Adrenal gland (tissue), 12 donors: ENCODE measurements around the gene EEF1AKMT1. TPM values are rescaled to one million over a fixed set of nuclear protein-coding genes. Genes with fewer than 3 reads are reported as not detected.

Experiments used
- DNase-seq, 7 donors: peaks; one replicate each; pipeline ENCODE4 v3.0.0-alpha.2; 2019 to 2020
- H3K27ac ChIP-seq, 5 donors: fragments of 200-600 bp; sonication (generic) in 4 of 5; 1 replicate in 3 of 5; 2 replicates in 2 of 5; pipeline versions ENCODE4 v1.5.1 to v1.8.0; 2016 to 2020; ENCODE audit warnings: mild to moderate bottlenecking in 1 of 5
- H3K27me3 ChIP-seq: fragments of 200-600 bp; 2 replicates; pipeline ENCODE4 v1.8.0; 2021
- H3K36me3 ChIP-seq, 2 donors: fragments of 200-600 bp; replicated peaks in 1 of 2; 1 replicate in 1 of 2; 2 replicates in 1 of 2; pipeline versions ENCODE4 v1.5.1 to v1.8.0; 2018 to 2022
- H3K4me1 ChIP-seq, 2 donors: fragments of 200-600 bp; replicated peaks in 1 of 2; 1 replicate in 1 of 2; 2 replicates in 1 of 2; pipeline versions ENCODE4 v1.5.1 to v1.8.0; 2018 to 2021
- H3K4me3 ChIP-seq, 4 donors: fragments of 200-600 bp; sonication (generic) in 3 of 4; one replicate each; pipeline ENCODE4 v1.5.1; 2016 to 2018
- H3K9me3 ChIP-seq, 3 donors: fragments of 200-600 bp; sonication (generic) in 1 of 3; replicated peaks in 1 of 3; 1 replicate in 2 of 3; 2 replicates in 1 of 3; pipeline versions ENCODE4 v1.5.1 to v1.8.0; 2016 to 2021
- CTCF ChIP-seq, 6 experiments: fragments of 450-650 bp in 4 of 6; fragments of 200-600 bp in 2 of 6; sonication (generic) in 1 of 6; IDR thresholded peaks; 1 replicate in 5 of 6; 2 replicates in 1 of 6; pipeline versions ENCODE4 v1.5.1 to v1.8.0; 2016 to 2021; ENCODE audit warnings: antibody characterized with exemption in 6 of 6, mild to moderate bottlenecking in 2 of 6, moderate library complexity in 1 of 6
- POLR2A ChIP-seq, 2 donors: fragments of 450-650 bp; IDR thresholded peaks; one replicate each; pipeline ENCODE4 v1.6.1; 2017; ENCODE audit warnings: antibody characterized with exemption in 2 of 2, mild to moderate bottlenecking in 2 of 2, moderate library complexity in 1 of 2
- WGBS, 4 donors: extraction: QIAGEN DNeasy Blood & Tissue Kit in 2 of 4; methylation state at CpG; one replicate each; pipeline versions ENCODE4 v1.1.5 to v1.1.7; 2013 to 2017; 5-methylcytosine and 5-hydroxymethylcytosine counted together
- intact Hi-C, 2 donors: fragments of 100-400 bp; cut with DNase I; formaldehyde crosslinking; loops; one replicate each; pipeline versions ENCODE4 v1.14.1 to v1.15.0; 2022 to 2023
- polyA plus RNA-seq, 3 donors: library from polyadenylated mRNA; stranded (reverse); fragments of 200-250 nt in 2 of 3; fragments of 350-450 nt in 1 of 3; fragmentation: Illumina TruSeq in 1 of 3; extraction: RNeasy Lipid Tissue Mini Kit (QIAGEN cat#74804) in 1 of 3; gene quantifications; one replicate each; pipeline ENCODE4 v1.2.3, GENCODE V29; 2013 to 2014
- total RNA-seq, 9 donors: library from RNA; depleted of rRNA in 4 of 9; stranded (reverse); fragments of >200 nt in 4 of 9; fragments of 120-200 nt in 1 of 9; fragmentation: NEBNext Ultra II Directional in 1 of 9; extraction: Animal tissue kit (Norgen Biotek cat#: 25700) in 1 of 9; gene quantifications; one replicate each; pipeline versions ENCODE4 v1.1.0 to v1.2.4, GENCODE V29; 2013 to 2023
- donor health status: healthy with polysubstance abuse.
- donor health status: Bipolar disorder and iron deficiency.
- donor health status: DM: yes; HTN: yes; CAD: no.
- donor health status: DM: no; HTN: no; CAD: no.
- donor health status: DM: no; HTN: no; CAD: no.
- donor health status: DM: yes; HTN: yes; CAD: no.

Gene EEF1AKMT1
- total and polyA plus RNA-seq, 12 donors = 6.8 to 20.0 (median 13.8) TPM

GRCh38 chr13:20779405-20779804 lies 5.6 kb upstream of the EEF1AKMT1 start:
- Histone ChIP-seq H3K27ac (no peak overlapping the region), H3K4me1 (no peaks in the 10 kb centered on the region), H3K27me3 (no peaks in the 10 kb centered on the region), H3K9me3 (no peaks in the 10 kb centered on the region), H3K4me3 (no peak overlapping the region), H3K36me3 (peaks cover 0 to 4% of the 10 kb centered on the region in 2 donors)
- DNase-seq = no peak
- intact Hi-C loops = no loop called here
- no peak for TF ChIP-seq CTCF (IDR thresholded peaks at IDR 0.05)
- TF ChIP-seq POLR2A (IDR thresholded peaks at IDR 0.05) = no peak
- WGBS, 4 donors = 92 to 97% (median 94%) methylated on average over 7 of the region's 7 CpGs

GRCh38 chr13:20778311-20778710 lies 4.5 kb upstream of the EEF1AKMT1 start:
- Histone ChIP-seq H3K27ac (no peak overlapping the region), H3K27me3 (no peaks in the 10 kb centered on the region), H3K4me1 (no peaks in the 10 kb centered on the region), H3K4me3 (no peak overlapping the region), H3K36me3 (no peaks in the 10 kb centered on the region), H3K9me3 (no peaks in the 10 kb centered on the region)
- 89 to 98% (median 94%) methylated on average over 1 of the region's 1 CpG for WGBS, 4 donors
- intact Hi-C loops = no loop called here
- no peak for DNase-seq
- no peak for TF ChIP-seq POLR2A (IDR thresholded peaks at IDR 0.05)
- no peak for TF ChIP-seq CTCF (IDR thresholded peaks at IDR 0.05)

DNA sequence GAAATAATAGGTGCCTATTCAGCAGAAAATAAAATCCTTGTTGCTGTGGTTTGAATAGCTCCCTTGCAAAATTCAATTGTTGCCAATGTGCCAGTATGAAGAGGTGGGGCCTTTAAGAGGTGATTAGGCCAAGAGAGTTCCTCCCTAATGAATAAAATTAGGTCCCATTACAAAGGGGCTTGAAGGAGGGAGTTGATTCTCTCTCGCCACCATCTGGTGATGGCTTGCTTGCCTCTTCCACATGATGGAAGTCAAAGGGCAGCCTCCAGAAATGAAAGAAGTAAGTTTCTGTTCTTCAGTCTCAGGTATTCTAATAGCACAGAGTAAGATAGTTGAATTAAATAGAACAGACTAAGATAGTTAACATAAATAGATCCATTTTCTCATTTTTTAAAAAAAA lies 3.0 kb upstream of the EEF1AKMT1 start:
- no peak overlapping the region for H3K27ac ChIP-seq
- H3K4me3 ChIP-seq = no peak overlapping the region
- no peak for TF ChIP-seq POLR2A (IDR thresholded peaks at IDR 0.05)
- TF ChIP-seq CTCF (IDR thresholded peaks at IDR 0.05) = no peak
- intact Hi-C loops = no loop called here
- peaks cover 4 to 6% of the 10 kb centered on the region in 2 donors for H3K4me1 ChIP-seq
- WGBS, 4 donors = 90 to 98% (median 93%) methylated on average over 1 of the region's 1 CpG
- H3K9me3 ChIP-seq = no peaks in the 10 kb centered on the region
- DNase-seq = no peak
- no peaks in the 10 kb centered on the region for H3K36me3 ChIP-seq
- H3K27me3 ChIP-seq = no peaks in the 10 kb centered on the region

GRCh38 chr13:20775961-20776360 lies 2.2 kb upstream of the EEF1AKMT1 start:
- H3K36me3 ChIP-seq = peaks cover 0 to 4% of the 10 kb centered on the region in 2 donors
- WGBS, 4 donors = 91 to 100% (median 99%) methylated on average over 2 of the region's 2 CpGs
- intact Hi-C loops = no loop called here

More at GRCh38 chr13:20775961-20776360, 2.2 kb upstream of the EEF1AKMT1 start:
- Histone ChIP-seq H3K27ac (no peak overlapping the region), H3K4me1 (peaks cover 4 to 6% of the 10 kb centered on the region in 2 donors), H3K4me3 (no peak overlapping the region), H3K27me3 (no peaks in the 10 kb centered on the region), H3K9me3 (no peaks in the 10 kb centered on the region)
- no peak for DNase-seq
- TF ChIP-seq CTCF (IDR thresholded peaks at IDR 0.05) = no peak
- no peak for TF ChIP-seq POLR2A (IDR thresholded peaks at IDR 0.05)
